GM18873 (cell line): ENCODE measurements around the gene C1QL4.

Experiments
- ATAC-seq: cut with Tn5 transposase; IDR thresholded peaks from one replicate; pipeline ENCODE4 v1.9.1; 2021; ENCODE audit warnings: mild to moderate bottlenecking, moderate library complexity, moderate number of reproducible peaks; ENCODE audit not compliant: unreplicated experiment, low FRiP score

Gene C1QL4

GRCh38 chr12:49348781-49349180 lies 11.8 kb upstream of the C1QL4 start:
- no peak for ATAC-seq

- ATAC-seq, result no peak
Measured at GRCh38 chr12:49347311-49348193, 10.6 kb upstream of the C1QL4 start.

DNA sequence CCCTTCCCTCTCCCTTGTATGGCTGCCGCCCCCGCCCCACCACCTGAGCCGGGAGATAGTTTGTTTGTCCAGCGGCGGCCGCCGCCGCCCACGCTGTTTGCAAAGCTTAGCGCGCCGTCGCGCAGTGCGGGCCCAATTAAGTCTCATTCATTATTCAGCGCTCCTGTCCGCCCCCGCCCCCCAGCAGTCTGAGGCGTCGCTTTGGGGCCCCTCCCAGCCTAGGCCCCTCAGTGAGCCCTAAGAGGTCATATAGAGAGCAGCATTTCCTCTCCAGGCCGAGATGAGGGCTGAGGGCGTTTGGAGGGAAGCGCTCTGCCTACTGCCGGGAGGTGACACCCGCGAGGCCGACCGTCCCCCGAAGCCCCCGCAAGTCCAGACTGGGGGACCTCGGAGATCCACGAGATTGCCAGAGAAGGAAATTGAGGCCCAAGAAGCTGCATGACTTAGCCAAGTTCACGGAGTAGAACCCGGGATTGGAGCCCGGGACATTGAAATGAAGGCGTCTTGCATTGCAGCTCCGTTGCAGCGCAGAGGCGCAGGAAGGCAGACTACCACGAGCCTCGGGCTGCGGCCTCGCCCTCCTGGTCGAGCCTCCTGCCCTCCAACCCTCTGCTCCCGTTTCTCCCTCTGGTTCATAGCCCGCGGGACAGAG lies 9.8 kb upstream of the C1QL4 start, which contains the start of gene DNAJC22:
TSS of gene DNAJC22 (plus strand) at position 230 of the 652 bp plus-strand sequence. CDS start 1,985 bp downstream, outside the sequence.
- no peak for ATAC-seq

DNA sequence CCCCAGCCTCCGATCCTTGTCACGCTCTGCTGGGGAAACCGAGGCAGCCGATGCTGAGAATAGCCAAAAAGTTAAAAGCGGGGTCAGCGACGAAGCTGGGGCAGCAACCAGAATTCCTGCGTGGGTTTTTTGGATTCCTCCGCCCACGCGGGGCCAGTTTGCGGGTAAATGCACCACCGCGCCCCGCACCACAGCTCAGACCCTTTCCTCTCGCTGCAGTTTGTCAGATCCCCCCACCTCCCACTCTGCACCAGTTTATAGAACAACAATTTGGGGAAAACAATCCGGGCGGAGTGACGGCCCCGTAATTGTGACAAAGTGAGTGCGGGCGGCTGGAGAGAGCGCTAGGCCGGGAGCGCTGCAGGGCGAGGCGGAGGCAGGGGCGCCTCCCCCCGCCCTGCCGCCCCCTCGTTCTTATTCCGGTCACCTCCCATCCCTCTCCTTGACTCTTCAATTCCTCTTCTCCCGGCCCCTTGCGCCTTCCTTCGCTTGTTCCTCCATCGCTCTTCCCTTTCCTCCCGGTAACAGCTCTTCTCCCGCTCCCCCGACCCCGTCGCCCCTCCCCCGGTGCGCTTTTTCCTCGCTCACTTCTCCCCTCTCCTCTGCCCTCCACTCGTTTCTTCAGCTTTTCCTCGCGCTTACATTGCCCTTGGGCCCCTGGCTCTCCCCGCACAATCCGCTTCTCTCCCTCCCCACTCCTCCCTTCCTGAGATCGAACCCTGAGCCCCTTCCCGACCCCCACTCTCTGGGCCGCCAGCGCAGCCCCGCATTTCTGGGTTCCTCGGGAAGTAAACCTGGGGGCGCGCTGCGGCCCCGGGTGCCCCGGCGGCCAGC lies 9.1 kb upstream of the C1QL4 start:
- no peak for ATAC-seq

DNA sequence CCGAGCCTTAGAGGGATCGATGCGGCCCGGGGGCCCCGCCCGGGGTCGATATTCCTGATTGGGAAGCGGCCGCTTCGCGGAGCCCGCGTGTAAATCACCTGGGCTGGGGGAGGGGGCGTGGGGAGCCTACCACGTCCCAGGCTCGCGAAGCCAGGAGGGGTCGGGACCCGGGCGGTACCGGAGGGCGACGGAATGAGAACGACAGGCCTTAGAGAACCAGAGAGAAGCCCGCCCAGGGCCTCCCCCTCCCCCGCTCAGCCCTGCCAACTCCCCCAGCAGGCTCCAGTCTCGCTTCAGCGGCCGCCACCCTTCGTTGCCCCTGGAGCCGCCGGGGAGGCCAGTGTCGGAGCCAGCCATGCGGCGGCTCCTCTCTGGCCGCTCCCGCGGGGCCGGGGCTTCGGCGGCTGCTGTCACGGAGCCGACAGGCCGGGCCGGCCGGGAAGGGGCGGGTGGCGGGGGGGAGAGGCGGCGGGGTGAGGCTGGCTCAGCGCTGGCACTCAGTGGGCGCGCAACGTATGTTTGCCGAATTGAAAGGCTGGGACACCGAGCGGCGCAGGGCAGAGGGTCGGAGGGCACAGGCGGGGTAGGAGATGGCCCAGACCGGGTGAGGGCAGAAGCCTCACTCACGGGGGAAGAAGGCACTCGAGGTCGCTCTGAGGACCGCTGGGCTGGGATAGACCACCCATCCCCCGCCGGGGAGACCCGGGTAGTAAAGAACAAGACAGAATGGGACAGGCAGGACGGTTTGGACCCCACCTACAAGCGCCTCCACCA lies 8.2 kb upstream of the C1QL4 start:
- no peak for ATAC-seq

DNA sequence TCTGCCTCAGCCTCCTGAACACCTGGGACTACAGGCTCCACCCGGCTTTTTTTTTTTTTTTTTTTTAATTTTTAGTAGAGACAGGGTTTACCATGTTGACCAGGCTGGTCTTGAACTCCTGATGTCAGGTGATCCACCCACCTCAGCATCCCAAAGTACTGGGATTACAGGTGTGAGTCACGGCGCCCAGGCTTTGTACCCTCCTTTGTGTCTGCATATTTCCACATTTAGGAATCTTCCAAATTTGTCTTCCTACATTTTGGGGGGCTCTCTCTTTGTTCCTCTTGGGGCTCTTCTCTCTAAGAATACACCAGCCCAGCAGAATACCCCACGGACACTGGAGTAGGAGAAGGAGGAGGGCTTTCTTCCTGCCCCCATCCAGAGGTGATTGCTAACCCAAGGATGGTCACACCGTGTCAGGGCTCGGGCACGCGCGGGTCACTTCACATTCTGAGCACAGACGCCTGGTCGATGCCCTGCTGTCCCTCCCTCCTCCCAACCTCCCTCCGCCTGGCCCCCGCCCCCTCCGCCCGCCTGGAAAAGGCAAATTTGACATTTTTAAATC lies 7.6 kb upstream of the C1QL4 start:
- no peak for ATAC-seq

- ATAC-seq, result no peak
Measured at GRCh38 chr12:49342914-49343731, 6.1 kb upstream of the C1QL4 start.

- ATAC-seq, result peak; percentile 50
Measured at GRCh38 chr12:49342066-49342913, 5.3 kb upstream of the C1QL4 start.

- no peak for ATAC-seq
Measured at GRCh38 chr12:49341777-49342065, 4.7 kb upstream of the C1QL4 start.

DNA sequence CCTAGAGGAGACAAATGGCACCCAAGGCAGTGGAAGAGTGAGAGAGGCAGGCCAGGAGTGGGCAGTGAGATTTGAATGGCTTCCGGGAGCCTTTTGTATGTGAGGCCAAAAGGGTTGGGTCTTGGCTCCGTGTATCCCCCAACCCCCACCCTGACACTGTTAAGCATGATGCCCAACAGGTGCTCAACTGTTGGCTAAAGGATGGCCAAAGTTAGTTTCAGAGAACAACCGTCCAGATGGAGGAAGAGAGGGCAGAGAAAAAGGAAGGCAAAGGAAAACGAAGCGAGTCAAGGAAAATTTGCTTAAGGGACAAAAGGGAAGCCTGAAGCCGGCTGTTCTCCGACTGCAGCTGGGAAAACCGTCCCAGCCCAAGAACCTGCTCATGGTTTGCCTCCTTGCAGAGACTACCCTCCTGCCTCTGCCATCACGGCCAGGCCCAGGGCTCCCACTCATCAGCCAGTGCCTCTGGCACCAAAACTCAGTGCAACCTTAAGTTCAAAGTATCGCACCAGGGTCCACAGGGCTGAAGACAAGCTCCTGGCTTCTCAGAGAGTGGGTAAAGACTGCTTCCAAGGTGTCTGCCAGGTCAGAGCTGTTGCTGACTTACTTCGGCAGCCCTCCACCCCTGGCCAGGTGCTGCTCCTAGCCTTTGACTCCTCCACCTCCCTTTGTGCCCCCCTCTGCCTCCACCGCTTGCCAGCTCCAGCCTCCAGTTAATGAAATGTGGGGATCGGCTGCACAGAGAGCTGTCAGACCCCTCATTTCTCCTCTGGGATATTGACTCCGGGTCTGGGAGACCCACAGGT lies 4.2 kb upstream of the C1QL4 start:
- no peak for ATAC-seq

GRCh38 chr12:49340095-49340870 lies 3.3 kb upstream of the C1QL4 start:
- ATAC-seq, result no peak

DNA sequence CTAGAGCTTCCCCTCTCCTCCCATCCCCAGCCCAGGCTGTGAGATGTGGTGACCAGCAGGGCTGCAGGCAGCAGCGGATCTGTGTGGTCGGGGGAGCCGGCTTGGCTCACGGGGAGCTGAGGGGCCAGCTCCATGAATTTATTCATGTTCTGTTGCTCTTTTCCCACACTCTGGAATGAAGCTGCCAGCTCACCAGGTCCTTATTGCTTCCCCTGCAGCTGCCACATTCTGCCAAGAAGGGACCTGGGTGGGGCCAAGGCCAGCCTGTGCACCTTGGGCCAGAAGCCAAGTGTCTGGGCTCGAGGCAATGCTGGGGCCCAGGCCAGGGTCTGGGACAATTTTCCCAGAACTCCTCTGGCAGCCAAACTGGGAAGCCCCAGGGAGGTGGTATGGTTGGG lies 2.5 kb upstream of the C1QL4 start:
- ATAC-seq, result no peak

DNA sequence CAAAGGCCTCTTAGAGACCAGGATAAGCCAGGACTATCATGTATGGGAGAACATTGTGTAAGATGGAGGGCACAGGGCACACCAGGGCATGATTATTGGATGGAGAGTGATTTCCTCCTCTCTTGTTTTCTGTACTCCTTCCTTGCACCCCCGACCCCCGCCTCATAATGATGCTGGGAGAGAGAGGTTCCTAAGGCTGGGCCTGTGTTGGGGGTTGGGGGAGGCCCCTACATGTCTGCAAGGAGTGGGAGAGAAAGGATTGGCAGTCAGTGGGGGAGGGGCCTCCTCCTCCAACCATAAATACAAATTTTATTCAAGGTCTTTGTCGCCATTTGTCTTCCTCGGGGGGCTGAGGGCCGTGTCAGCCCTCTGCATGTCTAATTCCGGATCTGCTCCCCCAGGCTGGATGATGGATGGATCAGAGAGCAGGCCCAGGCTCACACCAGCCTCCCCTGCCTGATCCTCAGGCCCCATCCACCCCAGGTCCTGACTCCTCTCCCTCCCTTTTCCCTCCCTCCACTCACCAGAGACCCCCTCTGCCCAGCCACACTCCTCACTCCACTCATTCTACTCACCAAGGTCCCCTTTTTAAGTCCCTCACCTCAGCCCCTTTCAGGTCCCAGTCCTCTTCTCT lies 2.0 kb upstream of the C1QL4 start:
- no peak for ATAC-seq

GRCh38 chr12:49335955-49336644 lies 888 bp downstream of the C1QL4 start:
- ATAC-seq, result no peak

- no peak for ATAC-seq
Measured at GRCh38 chr12:49335118-49335954, 1.7 kb downstream of the C1QL4 start.
